IPS-11a (cell line): ENCODE results near the gene PTPN13.
"Not testable (repeated sequence)": the region's sequence is repeated elsewhere in the genome, so short reads cannot be mapped to it uniquely, and the experiment has no call there.

Experiments
- H3K4me3 ChIP-seq: one replicate; pipeline ENCODE4 v1.5.1; 2013; ENCODE audit warnings: low read depth, low read length, control low read depth

PTPN13 gene

GRCh38 chr4:86641516-86642090 lies 47.5 kb downstream of the PTPN13 start:
- no peak overlapping the region for H3K4me3 ChIP-seq

GRCh38 chr4:86644892-86645291 lies 50.8 kb downstream of the PTPN13 start:
- no peak overlapping the region for H3K4me3 ChIP-seq

GRCh38 chr4:86652332-86652932 lies 58.3 kb downstream of the PTPN13 start:
- no peak overlapping the region for H3K4me3 ChIP-seq

- H3K4me3 ChIP-seq = no peak overlapping the region
Observed at GRCh38 chr4:86653237-86653865, 59.2 kb downstream of the PTPN13 start.

- not testable (repeated sequence) for H3K4me3 ChIP-seq
Observed at GRCh38 chr4:86656781-86657180, 62.7 kb downstream of the PTPN13 start.

GRCh38 chr4:86657382-86657781 lies 63.3 kb downstream of the PTPN13 start:
- no peak overlapping the region for H3K4me3 ChIP-seq

- H3K4me3 ChIP-seq = no peak overlapping the region
Observed at GRCh38 chr4:86657910-86658309, 63.8 kb downstream of the PTPN13 start.

- H3K4me3 ChIP-seq = no peak overlapping the region
Observed at GRCh38 chr4:86660401-86660800, 66.3 kb downstream of the PTPN13 start.

GRCh38 chr4:86661006-86661405 lies 66.9 kb downstream of the PTPN13 start:
- no peak overlapping the region for H3K4me3 ChIP-seq

GRCh38 chr4:86661418-86661817 lies 67.3 kb downstream of the PTPN13 start:
- H3K4me3 ChIP-seq = no peak overlapping the region

GRCh38 chr4:86664959-86665358 lies 70.8 kb downstream of the PTPN13 start:
- H3K4me3 ChIP-seq = no peak overlapping the region

GRCh38 chr4:86670298-86670697 lies 76.2 kb downstream of the PTPN13 start:
- H3K4me3 ChIP-seq = no peak overlapping the region

GRCh38 chr4:86670756-86671155 lies 76.6 kb downstream of the PTPN13 start:
- H3K4me3 ChIP-seq = no peak overlapping the region

- H3K4me3 ChIP-seq = no peak overlapping the region
Observed at GRCh38 chr4:86675548-86675947, 81.4 kb downstream of the PTPN13 start.

- H3K4me3 ChIP-seq = no peak overlapping the region
Observed at GRCh38 chr4:86678796-86679195, 84.7 kb downstream of the PTPN13 start.

- H3K4me3 ChIP-seq = no peak overlapping the region
Observed at GRCh38 chr4:86679441-86679840, 85.3 kb downstream of the PTPN13 start.

GRCh38 chr4:86683167-86683566 lies 89.1 kb downstream of the PTPN13 start:
- no peak overlapping the region for H3K4me3 ChIP-seq

- no peak overlapping the region for H3K4me3 ChIP-seq
Observed at GRCh38 chr4:86683983-86684382, 89.9 kb downstream of the PTPN13 start.

GRCh38 chr4:86685401-86685800 lies 91.3 kb downstream of the PTPN13 start:
- H3K4me3 ChIP-seq = no peak overlapping the region

- no peak overlapping the region for H3K4me3 ChIP-seq
Observed at GRCh38 chr4:86686741-86687140, 92.6 kb downstream of the PTPN13 start.

GRCh38 chr4:86688026-86688425 lies 93.9 kb downstream of the PTPN13 start:
- H3K4me3 ChIP-seq = no peak overlapping the region

- no peak overlapping the region for H3K4me3 ChIP-seq
Observed at GRCh38 chr4:86704601-86705000, 110.5 kb downstream of the PTPN13 start.
